DMS114 treated with DMSO at 0.1 percent for 48 hours (cell line): ENCODE data around the gene DRAP1.
A peak's percentile ranks its signal among the peaks of the same experiment; 100 is the strongest.
"Not testable (repeated sequence)": the region's sequence is repeated elsewhere in the genome, so short reads cannot be mapped to it uniquely, and the experiment has no call there.

Experiments
- DNase-seq: peaks from one replicate; lab custom pipeline; 2025; ENCODE audit not compliant: unreplicated experiment; lab: John Stamatoyannopoulos, UW

The DRAP1 gene

GRCh38 chr11:65885808-65886536, 33.3 kb upstream of the DRAP1 start:
- DNase-seq, result no peak

GRCh38 chr11:65886826-65887722, 32.2 kb upstream of the DRAP1 start:
- no peak for DNase-seq

GRCh38 chr11:65887723-65888162, 31.5 kb upstream of the DRAP1 start:
- DNase-seq, result no peak

- peak; percentile 92 for DNase-seq
These were observed 30.9 kb upstream of the DRAP1 start, which contains the start of gene FIBP for GRCh38 chr11:65888163-65888814. TSS of gene FIBP (minus strand) at chr11:65888471. CDS start at chr11:65888418, 53 bp downstream.

DNA sequence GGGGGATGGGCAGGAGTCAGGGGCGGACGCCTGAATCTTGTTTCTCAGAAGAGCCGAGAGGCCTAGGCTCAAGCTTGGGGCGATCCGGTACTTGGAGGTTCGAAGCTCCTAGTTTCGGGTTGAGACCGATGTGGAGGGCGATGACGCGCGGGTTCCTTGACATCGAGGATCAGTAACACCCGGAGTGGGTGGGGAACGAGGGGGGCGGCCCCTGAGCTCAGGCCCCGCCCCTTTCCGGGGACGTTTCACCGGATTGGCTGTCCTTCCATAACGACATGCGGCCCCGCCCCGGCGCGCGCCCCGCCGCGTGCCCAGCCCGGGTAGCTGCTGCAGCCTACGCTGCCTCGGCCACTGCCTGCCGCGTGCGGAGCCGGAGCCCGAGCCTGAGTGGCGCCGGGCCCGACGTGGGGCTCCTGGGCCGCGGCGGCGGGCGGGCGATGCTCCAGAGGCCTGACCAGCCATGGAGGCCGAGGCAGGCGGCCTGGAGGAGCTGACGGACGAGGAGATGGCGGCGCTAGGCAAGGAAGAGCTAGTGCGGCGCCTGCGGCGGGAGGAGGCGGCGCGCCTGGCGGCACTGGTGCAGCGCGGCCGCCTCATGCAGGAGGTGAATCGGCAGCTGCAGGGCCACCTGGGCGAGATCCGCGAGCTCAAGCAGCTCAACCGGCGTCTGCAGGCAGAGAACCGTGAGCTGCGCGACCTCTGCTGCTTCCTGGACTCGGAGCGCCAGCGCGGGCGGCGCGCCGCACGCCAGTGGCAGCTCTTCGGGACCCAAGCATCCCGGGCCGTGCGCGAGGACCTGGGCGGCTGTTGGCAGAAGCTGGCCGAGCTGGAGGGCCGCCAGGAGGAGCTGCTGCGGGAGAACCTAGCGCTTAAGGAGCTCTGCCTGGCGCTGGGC, 28.7 kb upstream of the DRAP1 start, which contains the start of gene CCDC85B:
Gene CCDC85B, plus strand, starts transcription at position 350 of the 895 bp plus-strand sequence. Its CDS starts 111 bp downstream, at position 461.
- peak; percentile 86 for DNase-seq

DNA sequence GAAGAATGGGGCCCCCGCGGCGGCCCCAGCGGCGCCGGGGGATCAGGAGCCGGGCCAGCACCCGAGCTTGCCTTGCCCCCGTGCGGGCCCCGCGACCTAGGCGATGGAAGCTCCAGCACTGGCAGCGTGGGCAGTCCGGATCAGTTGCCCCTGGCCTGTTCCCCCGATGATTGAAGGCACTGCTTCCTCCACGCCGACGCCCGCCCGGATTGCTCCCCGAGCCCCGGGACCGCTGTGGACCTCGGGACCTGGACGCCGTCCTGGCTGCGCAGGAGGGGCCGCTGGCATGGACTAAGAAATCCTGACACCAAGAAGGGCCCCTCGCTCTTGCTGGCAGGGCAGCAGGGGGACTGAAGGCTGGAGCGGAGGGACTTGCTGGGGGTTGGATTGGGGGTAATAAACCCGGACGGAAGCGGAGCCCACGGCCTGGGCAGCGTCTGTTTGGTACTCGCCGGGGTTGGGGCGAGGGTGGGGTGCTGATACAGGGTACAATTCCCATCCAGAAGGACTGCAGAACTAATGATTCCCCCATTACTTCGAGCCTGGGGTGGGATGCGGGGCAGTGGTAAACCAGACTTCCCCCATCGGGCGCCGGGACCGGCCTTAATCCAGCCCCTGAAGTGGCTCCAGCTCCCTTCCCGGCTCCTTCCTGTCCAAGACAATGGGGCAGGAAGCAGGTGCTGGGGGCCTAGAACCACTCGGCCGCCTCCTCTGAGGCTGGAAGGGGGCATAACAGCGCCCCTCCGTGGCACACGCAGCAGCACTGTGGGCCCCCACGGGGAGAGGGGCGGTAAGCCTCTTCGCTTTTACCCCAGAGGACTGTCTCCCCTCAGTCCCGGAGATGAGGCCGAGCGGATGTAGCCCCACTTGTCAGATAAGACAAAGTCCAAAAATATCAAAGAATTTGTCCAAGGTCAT, 27.7 kb upstream of the DRAP1 start:
- no peak for DNase-seq

DNA sequence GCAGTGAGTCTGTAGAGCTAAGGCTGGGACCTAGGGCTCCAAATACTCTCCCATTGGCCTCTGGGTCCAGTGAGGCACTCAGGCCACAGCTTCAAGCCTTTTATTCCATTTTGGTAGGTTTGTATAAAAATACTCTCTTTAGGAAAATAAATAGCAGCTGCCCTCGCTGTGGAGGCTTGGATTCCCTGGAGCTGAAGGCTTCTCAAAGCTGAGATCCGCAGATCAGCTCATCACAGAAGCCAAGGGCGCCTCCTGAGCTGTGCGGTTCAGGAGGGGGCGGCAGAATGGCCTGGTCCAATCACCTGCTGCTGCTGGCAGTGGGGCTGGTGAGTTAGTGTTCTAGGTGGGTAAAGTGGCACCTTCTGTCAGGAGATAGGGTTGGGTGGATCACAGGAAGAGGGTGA, 27.1 kb upstream of the DRAP1 start:
- DNase-seq, result not testable (repeated sequence)

DNA sequence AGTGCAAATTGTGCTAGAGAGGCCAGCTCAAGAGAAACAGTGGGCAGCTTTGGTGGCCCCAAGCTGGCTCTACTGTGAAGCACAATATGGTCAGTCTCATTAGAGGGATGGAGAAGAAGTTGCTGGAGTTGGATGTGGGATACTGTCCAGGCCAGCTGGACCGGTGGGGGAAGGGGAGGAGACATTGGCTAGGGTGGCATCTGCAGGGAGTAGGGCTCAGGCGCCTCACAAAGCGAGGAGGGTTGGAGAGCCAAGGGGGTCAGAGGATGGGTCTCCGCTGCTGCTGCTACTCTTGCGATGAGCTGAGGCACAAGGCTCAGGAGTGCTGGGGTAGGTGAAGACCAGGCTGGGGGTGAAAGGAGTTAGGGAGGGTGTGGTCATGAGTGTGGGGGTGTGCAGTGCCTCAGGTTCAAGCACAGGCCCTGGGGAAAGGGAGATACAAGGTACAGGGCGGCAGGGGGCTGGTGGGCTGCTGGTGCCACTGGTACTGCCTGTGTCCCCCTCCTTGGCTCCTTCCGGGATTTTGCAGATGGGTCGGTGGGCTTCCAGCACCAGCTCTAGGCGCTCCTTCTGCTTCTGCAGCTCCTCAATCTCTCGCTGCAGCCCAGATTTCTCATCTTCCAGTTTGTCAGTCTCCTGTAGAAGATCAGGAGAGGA, 26.4 kb upstream of the DRAP1 start:
- no peak for DNase-seq

GRCh38 chr11:65894034-65894591, 25.1 kb upstream of the DRAP1 start:
- no peak for DNase-seq

- no peak for DNase-seq
These were observed 23.7 kb upstream of the DRAP1 start for GRCh38 chr11:65895482-65895981.

GRCh38 chr11:65896034-65896999, 22.9 kb upstream of the DRAP1 start:
- no peak for DNase-seq

- DNase-seq, result no peak
These were observed 22.2 kb upstream of the DRAP1 start for GRCh38 chr11:65897020-65897471.

DNA sequence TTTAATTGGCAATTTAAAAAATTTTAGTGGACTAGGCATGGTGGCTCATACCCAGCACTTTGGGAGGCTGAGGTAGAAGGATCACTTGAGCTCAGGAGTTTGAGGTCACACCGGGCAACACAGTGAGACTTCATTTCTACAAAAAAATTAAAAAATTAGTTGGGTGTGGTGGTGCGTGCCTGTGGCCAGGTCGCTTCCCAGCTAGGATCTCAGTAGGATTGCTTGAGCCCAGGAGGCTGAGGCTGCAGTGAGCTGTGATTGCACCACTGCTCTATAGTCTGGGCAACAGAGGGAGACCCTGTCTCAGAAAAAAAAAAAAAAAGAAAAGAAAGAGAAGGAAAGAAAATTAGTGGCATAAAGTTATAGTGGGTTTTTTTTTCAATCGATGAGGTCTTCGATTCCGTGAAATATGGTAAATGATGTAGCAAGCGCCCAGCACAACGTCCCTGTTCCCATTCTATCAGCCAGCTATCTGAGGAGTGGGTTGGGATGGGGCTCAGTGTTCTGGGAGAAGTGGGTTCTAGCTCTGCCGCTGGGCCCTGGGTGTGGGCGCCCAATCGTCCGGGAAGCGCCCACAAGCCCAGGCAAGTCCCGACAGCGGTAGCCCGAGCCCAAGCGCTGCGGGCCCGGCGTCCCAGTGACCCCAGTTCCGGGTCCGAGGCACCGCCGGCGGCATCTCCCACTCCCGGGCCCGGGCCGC, 20.4 kb upstream of the DRAP1 start:
- DNase-seq, result no peak

GRCh38 chr11:65899356-65900124, 19.7 kb upstream of the DRAP1 start:
- no peak for DNase-seq

DNA sequence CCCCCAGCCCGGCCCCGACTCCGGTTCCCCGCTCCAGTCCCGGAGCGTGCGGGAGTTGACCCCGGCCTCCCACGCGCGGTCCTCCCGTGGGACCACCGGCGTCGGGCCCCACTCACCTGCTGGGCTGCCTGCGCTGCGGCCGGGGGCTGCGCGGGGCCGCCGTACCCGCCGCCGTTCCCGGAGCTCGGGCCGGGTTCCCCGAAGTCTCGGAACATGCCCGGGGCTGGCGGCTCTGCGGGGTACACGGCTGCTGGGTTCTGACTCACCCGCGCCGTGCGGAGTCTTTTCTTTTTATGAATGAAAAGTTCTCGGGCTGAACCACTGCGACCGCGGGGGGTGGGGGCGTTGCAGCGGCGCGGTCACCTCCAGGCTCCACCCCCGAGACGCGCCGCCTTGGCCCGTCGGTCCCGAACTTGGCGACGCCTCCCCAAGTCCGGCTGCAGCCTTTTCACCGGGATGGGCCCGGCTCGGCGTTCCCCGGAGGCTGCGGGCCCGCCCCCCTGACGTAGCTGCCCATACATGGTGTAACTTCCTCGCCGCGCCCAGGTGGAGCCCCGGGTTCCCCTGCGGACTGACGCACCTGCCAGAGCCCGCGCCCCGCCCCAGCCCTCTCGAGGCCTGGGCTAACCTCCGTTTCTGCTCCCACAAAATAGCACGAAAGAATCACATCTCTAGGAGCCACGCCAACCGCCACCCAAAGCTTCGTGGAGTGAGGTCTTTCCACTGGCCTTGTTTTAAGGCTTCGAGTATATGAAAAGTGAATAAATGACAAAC, 18.9 kb upstream of the DRAP1 start, which contains the start of gene FOSL1:
Gene FOSL1, minus strand, starts transcription at position 264 of the 774 bp plus-strand sequence. Its CDS starts 49 bp downstream, at position 215.
- DNase-seq, result peak; percentile 57
